GM23338 (cell line): ENCODE measurements around the gene RGL3.

ENCODE experiments used
- CREB1 ChIP-seq: fragments of 250-450 bp; sonication (Bioruptor Pico); IDR thresholded peaks from 2 replicates; pipeline ENCODE4 v1.5.0; 2020; ENCODE audit warnings: low read depth, mild to moderate bottlenecking, moderate library complexity
- EZH2 ChIP-seq: fragments of 200-600 bp; sonication (generic); IDR thresholded peaks from one replicate; pipeline ENCODE4 v1.8.0; 2017; ENCODE audit warnings: antibody characterized with exemption, mild to moderate bottlenecking, low read depth; ENCODE audit not compliant: unreplicated experiment
- EZH2phosphoT487 ChIP-seq: fragments of 200-600 bp; sonication (generic); IDR thresholded peaks from one replicate; pipeline ENCODE4 v1.8.1; 2018; ENCODE audit warnings: antibody characterized with exemption; ENCODE audit not compliant: unreplicated experiment
- ZNF331 ChIP-seq: fragments of 250-450 bp; sonication (Bioruptor Pico); IDR thresholded peaks from 2 replicates; pipeline ENCODE4 v1.5.0; 2020; ENCODE audit warnings: low read depth, mild to moderate bottlenecking, moderate library complexity
- TF ChIP-seq, protein P1 (sequence below), 2 experiments: fragments of 200-600 bp in 1 of 2; sonication (generic) in 1 of 2; conservative IDR thresholded peaks; 2 replicates each; pipeline versions ENCODE4 v1.5.1 to v1.6.1; 2016 to 2017; ENCODE audit warnings: antibody characterized with exemption in 2 of 2, low read depth in 2 of 2, mild to moderate bottlenecking in 2 of 2, moderate library complexity in 1 of 2
- TF ChIP-seq, protein P2 (sequence below): IDR thresholded peaks from one replicate; pipeline ENCODE4 v1.6.1; 2018; ENCODE audit warnings: antibody characterized with exemption; ENCODE audit not compliant: unreplicated experiment

DNA sequence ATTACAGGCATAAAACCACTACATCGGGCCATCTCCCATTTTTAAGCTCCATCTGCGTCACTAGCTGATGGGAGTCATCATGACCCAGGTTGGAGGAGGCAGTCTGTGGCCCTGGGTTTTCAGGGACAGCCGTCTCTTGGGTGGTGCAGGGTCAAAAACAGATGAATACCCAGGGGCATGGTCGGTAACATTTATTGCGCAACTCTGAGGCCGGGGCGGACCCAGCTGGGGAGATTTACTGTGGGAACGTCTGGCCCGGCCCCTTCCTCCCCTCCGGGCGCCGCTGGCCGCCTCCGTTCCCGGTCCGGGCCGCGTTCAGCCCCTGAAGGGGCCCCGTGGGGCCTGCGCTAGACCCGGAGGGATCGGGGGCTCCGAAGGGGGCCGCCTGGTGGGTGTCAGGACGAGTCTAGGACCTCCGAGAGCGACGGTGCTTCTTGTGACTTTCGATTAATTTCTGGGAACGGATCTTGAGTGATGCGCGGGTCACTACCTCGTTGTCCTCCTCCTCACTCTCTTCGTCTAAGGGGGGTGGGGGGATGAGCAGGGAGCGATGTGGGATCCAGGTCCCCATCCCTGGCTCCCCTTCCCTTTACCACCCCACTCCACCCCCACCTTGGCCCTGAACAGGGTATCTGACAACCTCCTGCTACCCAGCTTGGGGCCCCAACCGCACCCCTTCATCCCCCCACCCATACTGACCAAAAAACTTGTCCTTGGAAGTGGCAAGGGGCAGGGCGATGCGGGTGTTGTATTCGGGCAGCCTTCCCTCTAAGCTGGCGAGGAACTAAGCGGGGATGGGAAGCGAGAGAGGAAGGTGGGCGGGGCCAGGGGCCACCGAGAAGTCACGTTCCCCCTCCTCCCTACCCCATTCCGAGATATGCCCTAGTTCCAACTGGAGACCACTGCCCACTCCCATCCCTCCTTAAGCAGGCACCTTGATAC, 1.6 kb upstream of the RGL3 start:
- TF ChIP-seq, protein P1, sequence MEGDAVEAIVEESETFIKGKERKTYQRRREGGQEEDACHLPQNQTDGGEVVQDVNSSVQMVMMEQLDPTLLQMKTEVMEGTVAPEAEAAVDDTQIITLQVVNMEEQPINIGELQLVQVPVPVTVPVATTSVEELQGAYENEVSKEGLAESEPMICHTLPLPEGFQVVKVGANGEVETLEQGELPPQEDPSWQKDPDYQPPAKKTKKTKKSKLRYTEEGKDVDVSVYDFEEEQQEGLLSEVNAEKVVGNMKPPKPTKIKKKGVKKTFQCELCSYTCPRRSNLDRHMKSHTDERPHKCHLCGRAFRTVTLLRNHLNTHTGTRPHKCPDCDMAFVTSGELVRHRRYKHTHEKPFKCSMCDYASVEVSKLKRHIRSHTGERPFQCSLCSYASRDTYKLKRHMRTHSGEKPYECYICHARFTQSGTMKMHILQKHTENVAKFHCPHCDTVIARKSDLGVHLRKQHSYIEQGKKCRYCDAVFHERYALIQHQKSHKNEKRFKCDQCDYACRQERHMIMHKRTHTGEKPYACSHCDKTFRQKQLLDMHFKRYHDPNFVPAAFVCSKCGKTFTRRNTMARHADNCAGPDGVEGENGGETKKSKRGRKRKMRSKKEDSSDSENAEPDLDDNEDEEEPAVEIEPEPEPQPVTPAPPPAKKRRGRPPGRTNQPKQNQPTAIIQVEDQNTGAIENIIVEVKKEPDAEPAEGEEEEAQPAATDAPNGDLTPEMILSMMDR (conservative IDR thresholded peaks at IDR 0.05; ENCODE audit: low read depth in 2 of 2): no peak
- no peak for TF ChIP-seq EZH2
- TF ChIP-seq ZNF331 (CRISPR knock-in tag): no peak
- TF ChIP-seq, protein P2, sequence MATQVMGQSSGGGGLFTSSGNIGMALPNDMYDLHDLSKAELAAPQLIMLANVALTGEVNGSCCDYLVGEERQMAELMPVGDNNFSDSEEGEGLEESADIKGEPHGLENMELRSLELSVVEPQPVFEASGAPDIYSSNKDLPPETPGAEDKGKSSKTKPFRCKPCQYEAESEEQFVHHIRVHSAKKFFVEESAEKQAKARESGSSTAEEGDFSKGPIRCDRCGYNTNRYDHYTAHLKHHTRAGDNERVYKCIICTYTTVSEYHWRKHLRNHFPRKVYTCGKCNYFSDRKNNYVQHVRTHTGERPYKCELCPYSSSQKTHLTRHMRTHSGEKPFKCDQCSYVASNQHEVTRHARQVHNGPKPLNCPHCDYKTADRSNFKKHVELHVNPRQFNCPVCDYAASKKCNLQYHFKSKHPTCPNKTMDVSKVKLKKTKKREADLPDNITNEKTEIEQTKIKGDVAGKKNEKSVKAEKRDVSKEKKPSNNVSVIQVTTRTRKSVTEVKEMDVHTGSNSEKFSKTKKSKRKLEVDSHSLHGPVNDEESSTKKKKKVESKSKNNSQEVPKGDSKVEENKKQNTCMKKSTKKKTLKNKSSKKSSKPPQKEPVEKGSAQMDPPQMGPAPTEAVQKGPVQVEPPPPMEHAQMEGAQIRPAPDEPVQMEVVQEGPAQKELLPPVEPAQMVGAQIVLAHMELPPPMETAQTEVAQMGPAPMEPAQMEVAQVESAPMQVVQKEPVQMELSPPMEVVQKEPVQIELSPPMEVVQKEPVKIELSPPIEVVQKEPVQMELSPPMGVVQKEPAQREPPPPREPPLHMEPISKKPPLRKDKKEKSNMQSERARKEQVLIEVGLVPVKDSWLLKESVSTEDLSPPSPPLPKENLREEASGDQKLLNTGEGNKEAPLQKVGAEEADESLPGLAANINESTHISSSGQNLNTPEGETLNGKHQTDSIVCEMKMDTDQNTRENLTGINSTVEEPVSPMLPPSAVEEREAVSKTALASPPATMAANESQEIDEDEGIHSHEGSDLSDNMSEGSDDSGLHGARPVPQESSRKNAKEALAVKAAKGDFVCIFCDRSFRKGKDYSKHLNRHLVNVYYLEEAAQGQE: no peak
- no peak for TF ChIP-seq EZH2phosphoT487
- no peak for TF ChIP-seq CREB1 (CRISPR knock-in tag)
